DMS79 treated with DMSO at 0.1 percent for 48 hours (cell line): ENCODE measurements around the gene BPIFB6.

Source experiments
- DNase-seq: peaks from one replicate; lab custom pipeline; 2025; lab: John Stamatoyannopoulos, UW

The BPIFB6 gene

DNA sequence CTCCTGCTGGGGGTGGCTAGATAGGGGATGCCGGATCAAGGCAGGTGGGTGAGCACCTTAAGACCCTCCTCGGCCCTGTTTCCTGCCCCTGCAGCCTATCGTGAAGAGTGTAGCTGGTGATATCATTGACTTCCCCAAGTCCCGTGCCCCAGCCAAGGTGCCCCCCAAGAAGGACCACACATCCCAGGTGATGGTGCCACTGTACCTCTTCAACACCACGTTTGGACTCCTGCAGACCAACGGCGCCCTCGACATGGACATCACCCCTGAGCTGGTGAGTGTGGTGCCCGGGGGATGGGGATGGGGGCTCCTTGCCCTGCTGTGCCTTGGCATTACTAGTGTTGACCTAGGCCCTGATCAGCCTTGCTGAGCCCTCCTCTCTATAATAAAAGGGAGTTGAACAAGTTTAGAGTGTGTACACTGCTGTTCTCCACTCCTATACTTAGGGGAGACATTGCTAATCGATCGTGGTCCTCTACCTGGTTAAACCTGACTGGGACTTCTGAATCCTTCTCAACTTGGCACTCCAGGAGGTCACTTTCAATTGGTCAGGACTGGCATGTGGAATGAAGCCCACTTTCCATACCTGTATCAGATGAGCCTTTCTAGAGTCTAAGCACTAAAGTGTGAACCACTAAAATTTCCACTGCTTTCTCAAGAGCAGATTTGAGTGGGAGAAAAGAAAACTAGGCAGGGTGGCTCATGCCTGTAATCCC lies 33.3 kb downstream of the BPIFB6 start:
- DNase-seq: no peak

DNA sequence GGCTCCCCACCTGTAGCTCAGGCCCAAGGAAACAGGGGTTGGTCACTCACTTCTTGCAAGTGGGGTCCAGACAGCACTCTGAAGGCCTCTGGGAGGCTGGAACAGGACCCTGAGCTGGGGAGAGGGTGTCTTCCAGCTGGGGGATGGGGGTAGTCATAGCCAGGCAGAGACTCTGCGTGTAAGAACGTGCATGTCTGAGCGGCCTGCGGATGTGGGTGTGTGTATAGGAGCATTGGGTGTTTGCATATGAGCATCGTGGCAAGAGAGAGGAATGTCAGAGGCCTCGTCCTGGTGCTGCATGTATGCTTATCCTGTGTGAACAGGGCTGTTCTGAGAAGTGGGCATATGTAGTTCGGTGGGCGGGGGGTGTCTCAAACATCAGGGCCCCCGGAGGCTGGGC lies 34.3 kb downstream of the BPIFB6 start:
- DNase-seq: no peak

GRCh38 chr20:33067806-33068205 lies 36.4 kb downstream of the BPIFB6 start:
- DNase-seq: no peak

- no peak for DNase-seq
Measured at GRCh38 chr20:33068251-33068939, 36.9 kb downstream of the BPIFB6 start.

- DNase-seq: no peak
Measured at GRCh38 chr20:33069673-33070072, 38.2 kb downstream of the BPIFB6 start.

DNA sequence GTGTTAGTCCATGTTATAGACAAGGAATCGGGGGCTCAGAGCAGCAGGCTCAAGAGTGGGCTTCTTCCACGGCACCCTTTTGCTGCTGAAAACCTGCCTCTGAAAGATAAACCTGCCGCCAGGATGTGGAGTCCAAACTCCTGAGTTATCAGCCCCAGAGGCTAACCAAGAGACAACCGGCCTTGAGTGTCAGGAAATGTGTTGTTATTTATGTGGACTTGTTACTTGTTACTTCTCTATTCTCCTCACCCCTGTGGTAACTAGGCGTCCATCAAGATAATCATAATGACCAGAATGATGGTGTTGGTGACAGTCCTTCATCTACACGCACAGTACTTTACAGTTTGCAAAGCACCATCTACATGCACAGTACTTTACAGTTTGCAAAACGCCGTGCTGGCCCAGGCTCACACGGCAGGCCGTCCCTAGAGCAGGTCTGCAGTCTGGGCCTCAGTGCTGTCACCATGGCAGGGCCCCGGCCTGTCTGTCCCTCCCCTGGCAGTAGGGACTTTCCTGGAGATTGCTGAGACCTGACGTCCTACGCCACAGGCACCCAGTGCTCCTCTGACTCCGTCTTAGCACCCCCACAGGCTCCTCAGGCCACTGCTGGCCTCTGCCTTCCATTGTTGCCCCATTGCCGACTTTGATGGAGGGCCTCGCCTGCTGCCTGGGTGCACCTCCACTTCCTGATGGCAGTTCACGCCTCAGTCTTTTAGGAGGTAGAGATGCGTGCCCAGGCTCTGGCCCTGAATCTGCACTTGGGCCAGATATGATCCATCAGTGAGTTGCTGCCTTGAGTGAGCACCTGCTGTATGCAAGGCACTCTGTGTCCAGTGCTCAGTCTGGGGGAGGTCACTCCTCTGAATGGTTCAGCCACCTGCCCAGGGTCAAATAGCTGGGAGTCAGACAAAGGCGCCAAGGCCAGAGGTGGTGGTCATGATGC lies 38.9 kb downstream of the BPIFB6 start:
- DNase-seq: no peak

DNA sequence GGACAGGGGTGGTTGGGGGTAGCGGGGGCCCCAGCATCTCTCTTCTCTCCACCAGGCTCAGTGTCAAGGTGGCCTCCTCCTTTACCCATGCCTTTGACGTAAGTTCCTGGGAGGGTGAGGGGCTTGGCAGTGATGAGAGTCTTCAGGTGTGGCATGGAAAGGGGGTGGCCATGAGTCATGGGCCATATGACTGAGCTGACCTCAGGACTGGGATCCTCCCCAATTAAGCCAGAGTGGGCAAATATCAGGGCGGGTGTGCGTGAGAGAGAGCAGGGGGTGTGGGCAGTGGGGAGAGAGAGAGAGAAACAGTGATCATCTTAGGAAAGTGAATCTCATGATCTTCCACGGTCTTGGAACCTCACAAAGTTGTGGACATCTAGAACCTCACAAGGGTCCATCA lies 39.8 kb downstream of the BPIFB6 start:
- no peak for DNase-seq

- no peak for DNase-seq
Measured at GRCh38 chr20:33072362-33072761, 40.9 kb downstream of the BPIFB6 start.

DNA sequence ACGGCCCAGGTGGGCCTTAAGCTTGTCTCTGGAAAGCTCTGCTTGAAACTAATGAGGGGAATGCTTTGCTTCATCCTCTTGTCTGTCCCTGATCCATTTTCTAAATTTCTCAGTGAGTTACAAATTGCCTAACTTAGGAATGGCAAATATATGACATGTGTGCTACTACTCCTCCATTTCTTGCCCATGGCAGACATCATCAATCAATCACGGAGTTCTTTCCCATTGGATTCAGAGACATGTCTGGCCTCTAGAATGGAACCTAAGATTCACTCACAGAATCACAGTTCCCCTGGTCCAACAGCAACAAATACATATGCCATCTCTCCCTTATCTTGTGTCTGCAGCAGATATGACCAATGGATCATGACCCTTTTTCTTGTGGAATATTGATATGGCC lies 41.4 kb downstream of the BPIFB6 start:
- DNase-seq: no peak

DNA sequence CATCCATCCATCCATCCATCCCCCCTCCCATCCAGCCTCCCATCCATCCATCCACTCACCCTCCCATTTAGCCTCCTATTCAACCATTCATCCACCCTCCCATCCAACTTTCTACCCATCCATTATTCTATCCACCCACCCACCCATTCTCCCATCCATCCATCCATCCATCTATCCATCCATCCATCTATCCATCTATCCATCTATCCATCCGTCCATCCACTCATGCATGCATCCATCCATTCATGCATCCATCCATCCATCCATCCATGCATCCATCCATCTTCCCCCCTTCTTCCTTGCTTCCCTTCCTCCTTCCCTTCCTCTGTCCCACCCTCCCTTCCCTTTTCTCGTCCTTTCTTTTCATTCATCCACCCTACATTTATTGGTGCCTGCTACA lies 43.2 kb downstream of the BPIFB6 start:
- no peak for DNase-seq

DNA sequence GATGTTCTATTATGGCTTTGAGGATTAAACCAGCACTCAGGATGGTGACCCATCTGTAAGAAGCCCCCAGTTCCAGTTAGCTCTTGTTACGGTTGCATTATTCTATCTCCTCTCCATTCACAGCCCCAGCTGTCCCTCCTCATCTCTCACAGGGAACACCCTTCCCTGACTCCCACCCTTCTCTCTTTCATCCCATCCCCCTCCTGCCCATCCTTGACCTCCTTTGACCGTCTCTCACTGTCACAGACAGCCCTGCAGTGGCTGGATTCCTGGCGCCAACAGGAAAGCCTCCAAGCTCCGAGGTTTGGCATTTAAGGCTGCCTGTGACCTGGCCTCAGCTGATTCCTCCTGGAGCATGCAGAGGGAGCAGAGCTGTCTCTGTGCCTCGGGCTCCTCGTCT lies 43.8 kb downstream of the BPIFB6 start:
- DNase-seq: no peak

DNA sequence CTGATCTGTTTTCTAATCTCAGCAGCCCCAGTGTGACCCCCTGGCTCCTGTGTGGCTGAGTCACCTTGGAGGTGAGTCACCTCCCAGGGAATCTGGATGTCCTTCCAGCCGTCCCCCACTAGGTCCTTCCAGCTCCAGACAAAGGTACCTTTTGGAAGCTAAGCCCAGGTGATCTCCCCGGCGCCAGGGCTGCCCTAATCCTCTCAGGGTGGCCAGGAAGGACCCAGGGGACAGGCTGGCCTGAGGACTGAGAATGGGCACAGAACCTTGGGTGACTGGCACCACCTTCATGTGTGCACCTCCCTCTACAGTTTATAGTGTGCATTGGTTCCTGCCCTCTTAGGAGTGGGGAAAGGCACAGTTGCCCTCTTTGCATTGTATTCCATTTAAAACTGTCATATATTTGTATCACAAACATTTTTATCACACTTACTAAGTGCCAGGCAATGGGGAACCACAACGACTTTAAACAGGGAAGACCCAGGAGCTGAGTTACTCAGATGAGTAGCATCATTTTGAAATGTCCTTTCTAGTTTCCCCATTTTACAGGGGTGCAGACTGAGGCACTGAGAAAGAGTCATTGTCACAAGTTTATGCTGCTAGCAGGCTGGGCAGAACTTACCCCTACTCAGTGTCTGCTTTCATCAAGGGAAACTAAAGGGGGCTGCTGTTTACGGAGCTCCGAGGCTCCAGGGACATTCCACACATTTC lies 45.4 kb downstream of the BPIFB6 start:
- DNase-seq: no peak

GRCh38 chr20:33079259-33079658 lies 47.8 kb downstream of the BPIFB6 start, which contains the start of gene BPIFB4:
BPIFB4 (plus strand) TSS chr20:33079643; CDS start chr20:33081527, 1,884 bp downstream.
- no peak for DNase-seq

DNA sequence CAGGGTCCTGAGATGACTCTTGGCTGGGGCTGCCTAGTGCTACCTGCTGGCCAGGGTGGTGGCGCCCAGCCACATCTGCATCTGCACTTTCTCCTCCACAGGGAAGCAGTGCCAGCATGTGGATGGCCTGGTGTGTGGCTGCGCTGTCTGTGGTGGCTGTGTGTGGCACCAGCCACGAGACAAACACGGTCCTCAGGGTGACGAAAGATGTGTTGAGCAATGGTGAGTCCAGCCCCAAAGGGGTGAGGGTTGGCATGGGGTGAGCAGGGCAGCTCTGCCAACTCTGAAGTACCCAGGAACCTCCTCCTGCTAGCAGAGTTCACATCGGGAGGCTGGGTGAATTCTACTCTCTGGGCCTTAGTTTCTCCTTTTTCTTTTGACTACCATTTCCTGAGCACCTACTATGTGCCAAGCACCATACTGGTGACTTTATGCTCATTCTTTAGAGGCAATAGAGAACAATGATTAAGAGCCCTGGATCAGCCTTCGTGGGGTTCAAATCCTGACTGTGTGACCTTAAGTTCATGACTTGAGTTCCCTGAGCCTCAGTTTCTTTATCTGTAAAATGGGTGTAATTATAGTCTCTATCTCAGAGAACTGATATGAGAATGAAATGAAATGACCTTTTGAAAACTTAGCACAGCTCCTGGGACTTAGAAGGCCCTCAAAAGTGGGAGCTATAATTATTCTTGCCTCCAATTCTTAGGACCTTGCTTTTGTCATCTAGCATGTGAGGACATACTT lies 50.1 kb downstream of the BPIFB6 start:
- DNase-seq: no peak

DNA sequence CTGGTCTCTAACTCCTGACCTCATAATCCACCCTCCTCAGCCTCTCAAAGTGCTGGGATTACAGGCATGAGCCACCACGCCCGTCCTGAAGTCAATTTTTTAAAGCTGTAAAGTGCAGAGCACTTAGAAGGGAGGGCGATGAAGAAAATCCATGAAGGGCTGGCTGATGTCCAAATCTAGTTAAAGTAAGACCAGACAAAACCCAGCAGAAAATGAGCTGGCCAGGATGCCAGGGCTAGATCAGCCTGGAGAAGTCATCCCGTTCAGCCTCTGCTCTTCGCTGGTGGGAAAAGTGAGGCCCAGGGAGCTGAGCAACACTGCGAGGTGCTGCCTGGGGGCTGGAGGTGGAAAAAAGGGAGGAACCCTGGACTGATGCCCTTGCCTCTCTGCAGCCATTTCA lies 51.1 kb downstream of the BPIFB6 start:
- DNase-seq: no peak

- DNase-seq: no peak
Measured at GRCh38 chr20:33083544-33084340, 52.3 kb downstream of the BPIFB6 start.

DNA sequence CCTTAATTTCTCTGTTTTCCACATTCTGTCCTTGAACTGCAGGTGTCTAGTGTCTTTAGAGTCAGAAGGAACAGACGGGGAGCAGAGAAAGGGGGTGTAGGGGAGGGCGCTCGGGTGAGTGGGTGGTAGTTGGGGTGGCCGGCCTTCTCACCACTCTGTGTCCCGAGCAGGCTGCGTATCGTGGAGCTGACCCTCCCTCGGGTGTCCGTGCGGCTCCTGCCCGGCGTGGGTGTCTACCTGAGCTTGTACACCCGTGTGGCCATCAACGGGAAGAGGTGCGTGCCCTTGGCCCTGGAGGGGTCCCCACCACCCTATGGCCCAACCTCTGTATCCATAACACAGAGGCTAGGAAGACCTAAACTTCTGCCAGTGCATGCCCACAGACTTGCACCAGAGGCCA lies 53.3 kb downstream of the BPIFB6 start:
- DNase-seq: no peak

DNA sequence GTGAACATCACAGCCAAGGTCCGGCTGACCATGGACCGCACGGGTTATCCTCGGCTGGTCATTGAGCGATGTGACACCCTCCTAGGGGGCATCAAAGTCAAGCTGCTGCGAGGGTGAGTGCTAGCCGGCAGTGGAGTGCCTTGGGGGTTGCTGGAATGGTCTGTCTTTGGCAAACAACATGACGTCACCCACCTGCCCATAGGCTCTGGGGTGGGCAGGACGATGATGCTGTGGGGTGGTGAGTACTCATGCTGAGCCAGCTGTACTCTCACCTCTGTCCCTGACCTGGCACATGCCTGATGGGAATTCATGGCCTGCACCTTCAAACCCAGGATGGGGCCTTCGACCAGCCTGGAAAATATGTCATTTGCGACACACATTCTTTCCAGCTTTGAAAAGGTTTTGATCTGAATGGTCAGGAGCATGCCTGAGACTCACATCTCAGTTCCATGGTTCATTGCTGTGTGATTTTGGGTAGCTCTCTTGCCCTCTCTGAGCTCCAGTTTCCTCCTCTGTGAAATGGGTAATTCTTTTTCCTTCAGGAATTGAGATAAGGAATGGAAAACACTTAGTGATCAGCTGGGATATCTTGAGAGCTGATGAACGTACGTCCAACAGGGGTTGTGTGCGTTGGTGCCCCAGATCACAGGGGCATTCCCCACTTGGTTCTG lies 54.7 kb downstream of the BPIFB6 start:
- no peak for DNase-seq

DNA sequence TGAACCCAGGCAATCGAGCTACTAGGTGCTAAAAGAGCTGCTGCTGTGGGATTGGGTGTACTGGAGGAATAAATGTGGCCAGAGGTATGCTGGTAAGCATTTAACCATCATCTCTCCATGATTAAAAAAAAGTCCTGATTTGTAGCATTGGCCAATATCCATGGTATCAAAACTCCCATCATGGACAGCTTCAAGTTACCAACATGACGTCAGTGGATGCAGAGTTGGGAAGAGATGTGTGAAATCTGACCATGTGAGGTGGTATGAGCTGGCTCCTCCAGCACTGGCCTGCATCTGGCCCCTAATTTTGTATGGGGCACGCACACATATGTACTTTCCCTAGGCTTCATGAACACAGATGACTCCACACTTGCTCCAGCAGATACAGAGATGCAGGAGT lies 59.7 kb downstream of the BPIFB6 start:
- no peak for DNase-seq

DNA sequence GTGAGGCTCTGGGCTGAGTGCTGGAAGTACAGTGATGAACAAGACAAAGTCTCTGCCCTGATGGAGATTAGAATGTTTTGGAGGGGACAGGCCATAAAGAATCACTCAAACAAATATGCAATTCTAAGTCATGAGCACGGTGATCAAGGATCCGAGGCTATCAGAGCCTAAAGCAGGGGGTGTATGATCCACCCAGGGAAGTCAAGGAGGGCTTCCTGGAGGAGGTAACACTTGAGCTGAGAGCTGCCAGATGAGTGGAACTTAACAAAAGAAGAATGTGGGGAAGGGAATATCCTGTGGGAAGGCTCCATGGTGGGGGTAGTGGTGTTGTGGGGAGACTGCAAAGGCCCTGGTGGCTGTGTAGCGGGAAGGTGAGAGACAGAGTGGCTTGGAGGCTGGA lies 60.2 kb downstream of the BPIFB6 start:
- no peak for DNase-seq
